ENCODE data around the gene SLC15A5. TPM values are rescaled to one million over a fixed set of nuclear protein-coding genes. Genes with fewer than 3 reads are reported as not detected.

SLC15A5 gene
- total RNA-seq, 1 donor from 2014 or later, result not detected

DNA sequence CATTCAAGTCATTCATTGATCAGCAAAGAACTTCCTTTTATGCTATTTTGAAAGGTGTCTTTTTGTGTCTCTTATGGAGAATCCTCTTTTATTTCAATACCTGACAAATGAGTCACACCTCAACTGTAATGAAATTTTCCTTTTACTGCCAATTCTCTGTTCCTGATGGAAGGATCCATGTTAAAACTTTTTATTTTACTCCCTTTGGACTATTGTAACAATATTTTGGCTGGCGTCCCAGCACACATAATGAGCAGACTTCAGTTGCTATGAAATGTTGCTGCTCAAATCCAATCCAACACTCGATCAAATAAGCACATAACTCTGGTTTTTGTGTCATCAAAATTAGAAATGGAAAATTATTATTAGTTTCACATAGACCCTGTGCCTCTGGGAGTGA, 21.9 kb upstream of the SLC15A5 start:
- no peak overlapping the region for H3K27ac ChIP-seq
- intact Hi-C loops (cut with DNase I), result no loop called here
- no peaks in the 10 kb centered on the region for H3K4me1 ChIP-seq
- no peak overlapping the region for H3K4me3 ChIP-seq
- no peak for DNase-seq (ENCODE audit: low spot score in 2 of 2)
- no peaks in the 10 kb centered on the region for H3K36me3 ChIP-seq
- no peaks in the 10 kb centered on the region for H3K9me3 ChIP-seq
- TF ChIP-seq, protein P1, sequence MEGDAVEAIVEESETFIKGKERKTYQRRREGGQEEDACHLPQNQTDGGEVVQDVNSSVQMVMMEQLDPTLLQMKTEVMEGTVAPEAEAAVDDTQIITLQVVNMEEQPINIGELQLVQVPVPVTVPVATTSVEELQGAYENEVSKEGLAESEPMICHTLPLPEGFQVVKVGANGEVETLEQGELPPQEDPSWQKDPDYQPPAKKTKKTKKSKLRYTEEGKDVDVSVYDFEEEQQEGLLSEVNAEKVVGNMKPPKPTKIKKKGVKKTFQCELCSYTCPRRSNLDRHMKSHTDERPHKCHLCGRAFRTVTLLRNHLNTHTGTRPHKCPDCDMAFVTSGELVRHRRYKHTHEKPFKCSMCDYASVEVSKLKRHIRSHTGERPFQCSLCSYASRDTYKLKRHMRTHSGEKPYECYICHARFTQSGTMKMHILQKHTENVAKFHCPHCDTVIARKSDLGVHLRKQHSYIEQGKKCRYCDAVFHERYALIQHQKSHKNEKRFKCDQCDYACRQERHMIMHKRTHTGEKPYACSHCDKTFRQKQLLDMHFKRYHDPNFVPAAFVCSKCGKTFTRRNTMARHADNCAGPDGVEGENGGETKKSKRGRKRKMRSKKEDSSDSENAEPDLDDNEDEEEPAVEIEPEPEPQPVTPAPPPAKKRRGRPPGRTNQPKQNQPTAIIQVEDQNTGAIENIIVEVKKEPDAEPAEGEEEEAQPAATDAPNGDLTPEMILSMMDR (IDR thresholded peaks at IDR 0.05), result no peak
- H3K27me3 ChIP-seq, result no peaks in the 10 kb centered on the region

DNA sequence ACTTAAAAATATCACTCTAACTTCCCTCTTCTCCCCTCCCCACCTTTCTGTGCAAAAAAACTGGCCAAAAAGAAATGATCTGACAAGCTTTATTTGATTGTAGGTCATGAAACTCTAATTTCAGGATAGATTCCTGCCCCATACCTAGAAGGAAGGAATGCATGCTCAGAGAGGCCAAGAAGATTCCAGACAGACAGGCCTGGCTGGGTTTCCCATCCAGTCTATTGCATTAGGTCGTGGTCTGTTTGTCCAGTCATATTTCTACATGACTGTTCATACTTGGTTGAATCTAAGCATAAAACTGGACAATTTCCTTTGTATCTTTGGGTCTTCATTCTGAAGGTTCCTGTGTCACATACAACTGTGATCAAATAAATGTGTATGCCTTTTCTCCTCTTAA, 20.0 kb upstream of the SLC15A5 start:
- TF ChIP-seq, protein P1 (IDR thresholded peaks at IDR 0.05), result no peak
- Histone ChIP-seq H3K4me1 (no peaks in the 10 kb centered on the region), H3K27ac (no peak overlapping the region), H3K36me3 (no peaks in the 10 kb centered on the region), H3K4me3 (no peak overlapping the region), H3K27me3 (no peaks in the 10 kb centered on the region), H3K9me3 (no peaks in the 10 kb centered on the region)
- intact Hi-C loops (cut with DNase I), result no loop called here
- DNase-seq (ENCODE audit: low spot score in 2 of 2), result no peak

DNA sequence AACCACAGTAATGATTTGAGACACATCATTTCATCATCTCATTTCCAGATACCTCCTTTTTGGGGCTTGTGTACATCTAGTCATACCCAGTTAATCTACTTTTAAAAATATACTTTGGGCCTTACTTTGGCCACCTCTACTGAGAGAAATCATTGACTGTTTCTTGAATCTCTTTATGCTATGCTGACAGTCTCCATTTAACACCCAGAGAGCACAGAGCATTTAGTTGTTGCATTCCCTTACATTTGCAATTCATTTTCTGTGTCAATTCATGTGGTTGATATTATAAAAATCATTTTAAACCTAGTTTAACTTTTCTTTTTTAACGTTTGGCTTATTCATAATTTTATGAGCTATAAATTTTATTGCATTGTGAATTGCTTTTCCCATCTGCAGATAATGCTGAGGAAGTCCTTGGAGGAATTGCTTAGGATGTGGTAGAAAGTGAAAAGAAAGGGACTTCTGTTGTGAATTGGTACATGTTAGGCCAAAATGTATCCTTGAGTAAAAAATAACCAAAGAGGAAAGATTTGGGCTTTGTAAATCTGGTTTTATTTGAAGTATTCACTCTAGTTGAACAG, 17.0 kb upstream of the SLC15A5 start:
- no peaks in the 10 kb centered on the region for H3K4me1 ChIP-seq
- no peak for DNase-seq (ENCODE audit: low spot score in 2 of 2)
- intact Hi-C loops (cut with DNase I), result no loop called here
- H3K36me3 ChIP-seq, result no peaks in the 10 kb centered on the region
- H3K9me3 ChIP-seq, result no peaks in the 10 kb centered on the region
- no peak overlapping the region for H3K27ac ChIP-seq
- no peak overlapping the region for H3K4me3 ChIP-seq
- no peaks in the 10 kb centered on the region for H3K27me3 ChIP-seq
- TF ChIP-seq, protein P1 (IDR thresholded peaks at IDR 0.05), result no peak

DNA sequence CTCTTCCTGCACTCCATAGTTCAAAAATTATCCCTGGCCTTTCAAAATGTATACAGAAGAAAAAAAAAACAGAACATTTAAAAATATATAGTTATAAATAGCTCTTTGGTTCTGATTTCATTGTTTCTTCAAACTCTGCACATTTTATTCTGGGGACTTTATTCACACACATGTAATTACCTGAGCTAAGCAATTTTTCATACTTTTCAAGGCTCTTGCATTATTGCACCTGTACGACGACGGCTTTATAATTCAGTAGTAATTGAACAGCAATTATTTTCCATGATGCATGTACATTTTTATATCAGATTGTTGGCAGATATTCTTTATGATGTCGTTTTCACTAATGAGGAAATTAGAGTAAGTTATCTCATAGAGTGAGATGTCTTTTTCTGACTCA, 13.5 kb upstream of the SLC15A5 start:
- Histone ChIP-seq H3K9me3 (no peaks in the 10 kb centered on the region), H3K36me3 (no peaks in the 10 kb centered on the region), H3K4me1 (no peaks in the 10 kb centered on the region), H3K27ac (no peak overlapping the region), H3K27me3 (no peaks in the 10 kb centered on the region), H3K4me3 (no peak overlapping the region)
- intact Hi-C loops (cut with DNase I), result no loop called here
- TF ChIP-seq, protein P1 (IDR thresholded peaks at IDR 0.05), result no peak
- DNase-seq (ENCODE audit: low spot score in 2 of 2), result no peak

DNA sequence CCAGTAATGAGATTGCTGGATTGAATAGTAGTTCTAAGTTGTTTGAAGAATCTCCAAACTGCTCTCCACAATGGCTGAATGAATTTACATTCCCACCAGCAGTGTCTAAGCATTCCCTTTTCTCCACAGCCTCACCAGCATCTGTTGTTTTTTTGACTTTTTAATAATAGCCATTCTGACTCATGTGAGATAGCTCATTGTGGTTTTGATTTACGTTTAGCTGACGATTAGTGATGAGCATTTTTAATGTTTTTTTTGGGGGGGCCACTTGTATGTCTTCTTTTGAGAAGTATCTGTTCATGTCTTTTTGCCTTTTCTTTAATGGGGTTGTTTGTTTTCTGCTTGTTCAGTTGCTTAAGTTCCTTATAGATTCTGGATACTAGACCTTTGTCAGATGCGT, 8.1 kb upstream of the SLC15A5 start:
- TF ChIP-seq, protein P1 (IDR thresholded peaks at IDR 0.05), result no peak
- H3K27me3 ChIP-seq, result no peaks in the 10 kb centered on the region
- no peak overlapping the region for H3K4me3 ChIP-seq
- no peaks in the 10 kb centered on the region for H3K36me3 ChIP-seq
- no peaks in the 10 kb centered on the region for H3K9me3 ChIP-seq
- H3K27ac ChIP-seq, result no peak overlapping the region
- DNase-seq (ENCODE audit: low spot score in 2 of 2), result no peak
- intact Hi-C loops (cut with DNase I), result no loop called here
- H3K4me1 ChIP-seq, result no peaks in the 10 kb centered on the region

DNA sequence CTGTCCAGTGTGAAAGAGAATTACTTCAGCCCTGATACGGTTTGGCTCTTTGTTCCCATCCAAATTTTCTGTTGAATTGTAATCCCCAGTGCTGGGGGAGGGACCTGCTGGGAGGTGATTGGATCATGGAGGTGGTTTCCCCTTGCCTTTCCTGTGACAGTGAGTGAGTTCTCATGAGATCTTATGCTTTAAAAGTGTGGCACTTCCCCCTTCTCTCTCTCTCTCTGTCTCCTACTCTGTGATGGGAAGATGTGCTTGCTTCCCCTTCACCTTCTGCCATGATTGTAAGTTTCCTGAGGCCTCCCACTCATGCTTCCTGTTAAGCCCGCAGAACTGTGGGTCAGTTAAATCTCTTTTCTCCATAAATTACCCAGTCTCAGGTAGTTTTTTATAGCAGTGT, 5.5 kb upstream of the SLC15A5 start:
- H3K27me3 ChIP-seq, result no peaks in the 10 kb centered on the region
- H3K4me3 ChIP-seq, result no peak overlapping the region
- intact Hi-C loops (cut with DNase I), result no loop called here
- H3K36me3 ChIP-seq, result no peaks in the 10 kb centered on the region
- H3K9me3 ChIP-seq, result no peaks in the 10 kb centered on the region
- no peak overlapping the region for H3K27ac ChIP-seq
- no peaks in the 10 kb centered on the region for H3K4me1 ChIP-seq
- TF ChIP-seq, protein P1 (IDR thresholded peaks at IDR 0.05), result no peak
- DNase-seq (ENCODE audit: low spot score in 2 of 2), result no peak

All from ascending aorta (tissue), 2 donors.